Dendritic cell treated with granulocyte-macrophage colony-stimulating factor and Interleukin-4, amounts not matched to agents 40 ng/mL and 50 ng/mL, for 4 days (primary cell): ENCODE measurements around the gene FLT3.
A peak's percentile ranks its signal among the peaks of the same experiment; 100 is the strongest.
"Not testable (repeated sequence)": the region's sequence is repeated elsewhere in the genome, so short reads cannot be mapped to it uniquely, and the experiment has no call there.

ENCODE experiments used
- H3K27ac Mint-ChIP-seq: one replicate; pipeline ENCODE4 v1.8.0; 2022; ENCODE audit warnings: mild to moderate bottlenecking, mixed read lengths
- H3K27me3 Mint-ChIP-seq: one replicate; pipeline ENCODE4 v1.8.0; 2022; ENCODE audit warnings: mild to moderate bottlenecking, mixed read lengths
- H3K36me3 Mint-ChIP-seq: one replicate; pipeline ENCODE4 v1.8.0; 2022; ENCODE audit warnings: low read depth, mixed read lengths
- H3K4me1 Mint-ChIP-seq: one replicate; pipeline ENCODE4 v1.8.0; 2022; ENCODE audit warnings: low read depth, mixed read lengths
- H3K4me3 Mint-ChIP-seq: one replicate; pipeline ENCODE4 v1.8.0; 2022; ENCODE audit warnings: mild to moderate bottlenecking, moderate library complexity, mixed read lengths
- H3K9me3 Mint-ChIP-seq: one replicate; pipeline ENCODE4 v1.8.0; 2022; ENCODE audit warnings: mixed read lengths
- intact Hi-C: fragments of 100-400 bp; cut with micrococcal nuclease; formaldehyde crosslinking; loops from one replicate; pipeline ENCODE4 v1.15.0; 2022

Gene FLT3

DNA sequence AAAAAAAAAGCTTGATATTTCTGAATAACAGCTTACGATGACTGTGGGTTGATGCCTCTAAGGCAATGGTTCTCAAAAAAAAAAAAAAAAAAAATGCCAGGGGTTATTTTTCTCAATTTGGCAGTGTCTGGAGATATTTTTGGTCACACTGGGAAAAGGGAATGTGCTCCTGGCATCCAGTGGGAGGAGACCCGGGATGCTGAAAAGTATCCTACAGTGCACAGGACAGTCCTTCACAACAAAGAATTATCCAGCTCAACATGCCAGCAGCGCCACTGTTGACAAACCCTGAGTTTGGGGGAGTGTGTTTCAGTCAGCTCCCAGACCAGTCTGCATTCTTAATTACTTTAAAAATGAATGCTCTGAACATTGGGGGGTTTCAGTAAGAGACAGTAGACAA lies 54.5 kb downstream of the FLT3 start:
- H3K36me3 Mint-ChIP-seq = no peaks in the 10 kb centered on the region
- intact Hi-C loops = no loop called here

GRCh38 chr13:28044608-28045007 lies 55.8 kb downstream of the FLT3 start:
- intact Hi-C loops = loop anchor here (5.0 kb wide), 1 partner anchor 93 kb away; the partner anchor contains the start of gene PAN3
- Mint-ChIP-seq H3K27ac (peak overlapping the region; percentile 88), H3K4me1 (peaks cover 56% of the 10 kb centered on the region)

More for the DNA sequence above, 54.5 kb downstream of the FLT3 start:
- H3K4me1 Mint-ChIP-seq = peaks cover 52% of the 10 kb centered on the region
- no peaks in the 10 kb centered on the region for H3K9me3 Mint-ChIP-seq
- no peaks in the 10 kb centered on the region for H3K27me3 Mint-ChIP-seq
- no peak overlapping the region for H3K27ac Mint-ChIP-seq
- H3K4me3 Mint-ChIP-seq = no peak overlapping the region

GRCh38 chr13:28043224-28043623 lies 57.2 kb downstream of the FLT3 start:
- Mint-ChIP-seq H3K27ac (peak overlapping the region; percentile 88), H3K27me3 (no peaks in the 10 kb centered on the region), H3K9me3 (no peaks in the 10 kb centered on the region), H3K4me3 (no peak overlapping the region), H3K36me3 (no peaks in the 10 kb centered on the region), H3K4me1 (peaks cover 57% of the 10 kb centered on the region)
- intact Hi-C loops = loop anchor here (5.0 kb wide), 1 partner anchor 94 kb away; the partner anchor contains the start of gene PAN3

More at GRCh38 chr13:28044608-28045007, 55.8 kb downstream of the FLT3 start:
- H3K4me3 Mint-ChIP-seq = no peak overlapping the region
- H3K9me3 Mint-ChIP-seq = no peaks in the 10 kb centered on the region
- H3K36me3 Mint-ChIP-seq = no peaks in the 10 kb centered on the region
- no peaks in the 10 kb centered on the region for H3K27me3 Mint-ChIP-seq

GRCh38 chr13:28041501-28041900 lies 58.9 kb downstream of the FLT3 start:
- Mint-ChIP-seq H3K9me3 (no peaks in the 10 kb centered on the region), H3K27me3 (no peaks in the 10 kb centered on the region), H3K27ac (peak overlapping the region; percentile 58), H3K4me1 (peaks cover 62% of the 10 kb centered on the region), H3K36me3 (no peaks in the 10 kb centered on the region), H3K4me3 (no peak overlapping the region)
- intact Hi-C loops = loop anchor here (5.0 kb wide), 1 partner anchor 96 kb away; the partner anchor contains the start of gene PAN3

- H3K27ac Mint-ChIP-seq = peak overlapping the region; percentile 58
- peaks cover 66% of the 10 kb centered on the region for H3K4me1 Mint-ChIP-seq
- no peaks in the 10 kb centered on the region for H3K36me3 Mint-ChIP-seq
- no peaks in the 10 kb centered on the region for H3K27me3 Mint-ChIP-seq
- no peaks in the 10 kb centered on the region for H3K9me3 Mint-ChIP-seq
- H3K4me3 Mint-ChIP-seq = peak overlapping the region; percentile 0
- intact Hi-C loops = loop anchor here (5.0 kb wide), 1 partner anchor 96 kb away; the partner anchor contains the start of gene PAN3
Measured at GRCh38 chr13:28041031-28041461, 59.3 kb downstream of the FLT3 start.

DNA sequence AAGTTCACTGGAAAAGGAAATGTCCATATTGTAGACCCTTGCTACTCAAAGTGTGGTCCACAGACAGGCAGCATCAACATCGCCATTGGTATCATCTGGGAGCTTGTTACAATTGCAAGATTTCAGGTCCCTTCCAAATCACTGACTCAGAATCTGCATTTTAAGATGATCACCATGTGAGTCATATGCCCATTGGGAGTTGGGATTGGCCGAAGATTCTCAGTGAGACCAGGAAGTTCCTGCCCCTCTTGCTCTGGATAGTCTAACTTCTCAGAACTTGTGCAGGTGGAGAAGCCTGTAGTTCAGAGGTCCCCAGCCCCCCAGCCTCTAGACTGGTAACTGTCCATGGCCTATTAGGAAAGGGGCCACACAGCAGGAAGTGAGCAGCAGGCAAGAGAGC lies 63.0 kb downstream of the FLT3 start:
- no peaks in the 10 kb centered on the region for H3K27me3 Mint-ChIP-seq
- intact Hi-C loops = no loop called here
- H3K27ac Mint-ChIP-seq = peak overlapping the region; percentile 45

GRCh38 chr13:28035146-28035782 lies 65.1 kb downstream of the FLT3 start:
- intact Hi-C loops = no loop called here
- H3K27me3 Mint-ChIP-seq = no peaks in the 10 kb centered on the region
- no peak overlapping the region for H3K4me3 Mint-ChIP-seq
- no peaks in the 10 kb centered on the region for H3K9me3 Mint-ChIP-seq
- H3K27ac Mint-ChIP-seq = peak overlapping the region; percentile 52
- no peaks in the 10 kb centered on the region for H3K36me3 Mint-ChIP-seq
- H3K4me1 Mint-ChIP-seq = peaks cover 76% of the 10 kb centered on the region

More for the DNA sequence above, 63.0 kb downstream of the FLT3 start:
- H3K9me3 Mint-ChIP-seq = no peaks in the 10 kb centered on the region
- no peak overlapping the region for H3K4me3 Mint-ChIP-seq
- no peaks in the 10 kb centered on the region for H3K36me3 Mint-ChIP-seq
- H3K4me1 Mint-ChIP-seq = peaks cover 72% of the 10 kb centered on the region

GRCh38 chr13:28033894-28034655 lies 66.3 kb downstream of the FLT3 start:
- no peak overlapping the region for H3K4me3 Mint-ChIP-seq
- peak overlapping the region; percentile 52 for H3K27ac Mint-ChIP-seq
- intact Hi-C loops = no loop called here
- H3K9me3 Mint-ChIP-seq = no peaks in the 10 kb centered on the region
- no peaks in the 10 kb centered on the region for H3K27me3 Mint-ChIP-seq
- H3K36me3 Mint-ChIP-seq = no peaks in the 10 kb centered on the region
- H3K4me1 Mint-ChIP-seq = peaks cover 83% of the 10 kb centered on the region

DNA sequence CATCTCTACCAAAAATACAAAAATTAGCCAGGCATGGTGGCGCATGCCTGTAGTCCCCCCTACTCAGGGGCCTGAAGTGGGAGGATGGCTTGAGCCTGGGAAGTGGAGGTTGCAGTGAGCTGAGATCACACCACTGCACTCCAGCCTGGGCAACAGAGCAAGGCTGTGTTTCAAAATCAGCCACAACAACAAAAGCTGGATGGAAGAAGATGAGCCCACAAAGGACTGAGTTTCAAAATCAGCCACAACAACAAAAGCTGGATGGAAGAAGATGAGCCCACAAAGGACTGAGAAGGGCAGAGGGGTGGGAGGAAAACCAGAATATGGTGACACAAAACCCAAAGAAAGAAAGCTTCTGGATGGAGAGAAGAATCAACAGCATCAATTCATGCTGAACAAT lies 67.9 kb downstream of the FLT3 start:
- H3K4me3 Mint-ChIP-seq, intact Hi-C loops, H3K36me3 Mint-ChIP-seq, H3K27me3 Mint-ChIP-seq, H3K9me3 Mint-ChIP-seq: not testable (repeated sequence)
- Mint-ChIP-seq H3K27ac (peak overlapping the region; percentile 92), H3K4me1 (peaks cover 75% of the 10 kb centered on the region)

GRCh38 chr13:28031896-28032288 lies 68.5 kb downstream of the FLT3 start:
- Mint-ChIP-seq H3K36me3 (no peaks in the 10 kb centered on the region), H3K4me1 (peaks cover 71% of the 10 kb centered on the region), H3K4me3 (peak overlapping the region; percentile 50), H3K27me3 (no peaks in the 10 kb centered on the region), H3K27ac (peak overlapping the region; percentile 92), H3K9me3 (no peaks in the 10 kb centered on the region)
- intact Hi-C loops = no loop called here

GRCh38 chr13:28031220-28031895 lies 69.0 kb downstream of the FLT3 start:
- peak overlapping the region; percentile 50 for H3K4me3 Mint-ChIP-seq
- intact Hi-C loops = no loop called here
- H3K36me3 Mint-ChIP-seq = no peaks in the 10 kb centered on the region
- peak overlapping the region; percentile 92 for H3K27ac Mint-ChIP-seq
- H3K9me3 Mint-ChIP-seq = no peaks in the 10 kb centered on the region
- no peaks in the 10 kb centered on the region for H3K27me3 Mint-ChIP-seq
- peaks cover 70% of the 10 kb centered on the region for H3K4me1 Mint-ChIP-seq

- H3K36me3 Mint-ChIP-seq = no peaks in the 10 kb centered on the region
- H3K27ac Mint-ChIP-seq = no peak overlapping the region
- intact Hi-C loops = no loop called here
- H3K9me3 Mint-ChIP-seq = no peaks in the 10 kb centered on the region
- H3K4me1 Mint-ChIP-seq = peaks cover 43% of the 10 kb centered on the region
- no peak overlapping the region for H3K4me3 Mint-ChIP-seq
- H3K27me3 Mint-ChIP-seq = no peaks in the 10 kb centered on the region
Measured at GRCh38 chr13:28027607-28028364, 72.6 kb downstream of the FLT3 start.

DNA sequence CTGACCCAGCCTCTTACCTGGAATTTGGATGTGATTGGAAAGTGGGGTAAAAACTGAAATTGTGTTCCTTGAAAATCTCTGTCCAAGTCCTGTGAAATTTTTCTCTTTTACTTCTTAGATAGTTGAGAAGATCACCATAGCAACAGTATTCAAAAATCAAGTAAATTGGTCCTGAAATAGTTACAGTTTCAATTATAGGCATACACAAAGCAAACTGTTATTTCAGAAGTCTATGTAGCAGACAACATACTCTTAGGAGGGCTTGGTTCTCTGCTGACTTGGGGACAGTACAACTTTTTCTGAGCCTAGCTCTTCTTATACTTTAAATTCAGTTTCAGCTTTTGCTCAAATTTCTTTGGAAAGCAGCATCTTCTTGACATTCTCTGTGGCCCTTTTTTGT lies 73.3 kb downstream of the FLT3 start:
- Mint-ChIP-seq H3K4me3 (no peak overlapping the region), H3K27me3 (no peaks in the 10 kb centered on the region), H3K36me3 (no peaks in the 10 kb centered on the region), H3K27ac (no peak overlapping the region), H3K9me3 (no peaks in the 10 kb centered on the region), H3K4me1 (peaks cover 43% of the 10 kb centered on the region)
- intact Hi-C loops = no loop called here
